Right atrium auricular region (tissue), 2 donors: ENCODE data around the gene EXOSC1. TPM values are rescaled to one million over a fixed set of nuclear protein-coding genes. Genes with fewer than 3 reads are reported as not detected.
A peak's percentile ranks its signal among the peaks of the same experiment; 100 is the strongest.
"Not testable (repeated sequence)": the region's sequence is repeated elsewhere in the genome, so short reads cannot be mapped to it uniquely, and the experiment has no call there.

Source experiments
- DNase-seq: peaks from one replicate; pipeline ENCODE4 v3.0.0-alpha.2; 2019; ENCODE audit warnings: low spot score
- H3K27ac ChIP-seq, 2 donors: fragments of 200-600 bp; sonication (generic); 1 replicate in 1 of 2; 2 replicates in 1 of 2; pipeline ENCODE4 v1.5.1; 2016 to 2019
- H3K27me3 ChIP-seq, 2 donors: fragments of 200-600 bp; sonication (generic); one replicate each; pipeline versions ENCODE4 v1.5.1 to v1.6.0; 2017 to 2019
- H3K36me3 ChIP-seq: fragments of 200-600 bp; sonication (generic); one replicate; pipeline ENCODE4 v1.5.1; 2016
- H3K4me1 ChIP-seq, 2 donors: fragments of 200-600 bp; sonication (generic); one replicate each; pipeline versions ENCODE4 v1.5.1 to v1.6.0; 2017 to 2019
- H3K4me3 ChIP-seq, 2 donors: fragments of 200-600 bp; sonication (generic); 1 replicate in 1 of 2; 2 replicates in 1 of 2; pipeline ENCODE4 v1.5.1; 2017 to 2019; ENCODE audit warnings: mild to moderate bottlenecking in 1 of 2, moderate library complexity in 1 of 2
- H3K9me3 ChIP-seq, 2 donors: fragments of 200-600 bp; sonication (generic); one replicate each; pipeline ENCODE4 v1.5.1; 2019
- CTCF ChIP-seq, 2 donors: fragments of 200-600 bp; sonication (generic); IDR thresholded peaks; one replicate each; pipeline ENCODE4 v1.5.1; 2019; ENCODE audit warnings: antibody characterized with exemption in 2 of 2
- total RNA-seq, 2 donors: library from RNA; depleted of rRNA; stranded (reverse); fragments of >200 nt; gene quantifications; one replicate each; pipeline ENCODE4 v1.1.0, GENCODE V29; 2016

The EXOSC1 gene
- total RNA-seq, 2 donors from 2014 or later, result 16.0 to 17.5 TPM

DNA sequence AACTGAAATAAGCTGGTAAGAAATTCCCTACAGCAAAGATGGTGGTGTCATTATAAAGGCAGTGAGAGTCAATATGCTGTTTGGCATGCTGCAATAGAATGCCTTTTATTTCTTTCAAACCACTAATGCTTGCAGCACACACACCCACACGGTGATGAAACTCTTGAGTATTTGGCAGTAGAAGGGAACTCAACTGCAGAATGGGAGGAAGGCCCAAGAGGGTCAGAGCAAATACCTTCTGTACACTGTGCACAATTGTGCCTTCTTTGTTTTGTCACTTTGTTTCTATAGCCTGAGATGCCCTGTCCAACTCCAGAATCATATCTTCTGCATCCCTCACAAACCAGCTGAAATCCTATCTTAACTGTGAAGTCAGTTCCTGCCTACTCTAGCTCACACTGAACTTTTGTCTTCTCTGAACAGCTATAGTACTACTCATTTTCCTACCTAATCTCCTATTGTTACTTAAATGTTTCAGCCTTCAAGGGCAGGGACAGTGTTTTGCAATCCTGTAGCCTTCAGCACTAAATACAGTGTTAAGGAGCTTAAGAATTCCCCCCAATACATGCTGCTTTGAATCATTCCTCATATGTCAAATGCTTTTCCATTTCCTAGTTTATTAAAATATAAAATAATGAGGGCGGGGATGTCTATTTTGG is 30.3 kb upstream of the EXOSC1 start:
- no peak overlapping the region for H3K4me3 ChIP-seq
- H3K27me3 ChIP-seq, result no peaks in the 10 kb centered on the region
- H3K36me3 ChIP-seq, result peaks cover 89% of the 10 kb centered on the region
- no peaks in the 10 kb centered on the region for H3K9me3 ChIP-seq
- no peak for TF ChIP-seq CTCF (IDR thresholded peaks at IDR 0.05)
- H3K27ac ChIP-seq, result no peak overlapping the region
- peak; percentile 16 for DNase-seq
- peaks cover 0 to 9% of the 10 kb centered on the region in 2 donors for H3K4me1 ChIP-seq

- H3K36me3 ChIP-seq, result peaks cover 89% of the 10 kb centered on the region
- no peaks in the 10 kb centered on the region for H3K27me3 ChIP-seq
- no peak for DNase-seq
- no peak overlapping the region for H3K4me3 ChIP-seq
- no peak for TF ChIP-seq CTCF (IDR thresholded peaks at IDR 0.05)
- no peak overlapping the region for H3K27ac ChIP-seq
- peaks cover 0 to 9% of the 10 kb centered on the region in 2 donors for H3K4me1 ChIP-seq
- H3K9me3 ChIP-seq, result no peaks in the 10 kb centered on the region
Observed at GRCh38 chr10:97474918-97475317, 29.1 kb upstream of the EXOSC1 start.

- H3K9me3 ChIP-seq, DNase-seq, H3K4me1 ChIP-seq, H3K27me3 ChIP-seq, H3K4me3 ChIP-seq, H3K27ac ChIP-seq: not testable (repeated sequence)
- H3K36me3 ChIP-seq, result peaks cover 98% of the 10 kb centered on the region
Observed at GRCh38 chr10:97468781-97469180, 23.0 kb upstream of the EXOSC1 start.

GRCh38 chr10:97468162-97468561 is 22.4 kb upstream of the EXOSC1 start:
- peaks cover 100% of the 10 kb centered on the region for H3K36me3 ChIP-seq
- no peak for DNase-seq
- H3K9me3 ChIP-seq, result no peaks in the 10 kb centered on the region
- H3K27ac ChIP-seq, result no peak overlapping the region
- H3K27me3 ChIP-seq, result no peaks in the 10 kb centered on the region
- no peak for TF ChIP-seq CTCF (IDR thresholded peaks at IDR 0.05)
- no peak overlapping the region for H3K4me3 ChIP-seq
- no peaks in the 10 kb centered on the region for H3K4me1 ChIP-seq

DNA sequence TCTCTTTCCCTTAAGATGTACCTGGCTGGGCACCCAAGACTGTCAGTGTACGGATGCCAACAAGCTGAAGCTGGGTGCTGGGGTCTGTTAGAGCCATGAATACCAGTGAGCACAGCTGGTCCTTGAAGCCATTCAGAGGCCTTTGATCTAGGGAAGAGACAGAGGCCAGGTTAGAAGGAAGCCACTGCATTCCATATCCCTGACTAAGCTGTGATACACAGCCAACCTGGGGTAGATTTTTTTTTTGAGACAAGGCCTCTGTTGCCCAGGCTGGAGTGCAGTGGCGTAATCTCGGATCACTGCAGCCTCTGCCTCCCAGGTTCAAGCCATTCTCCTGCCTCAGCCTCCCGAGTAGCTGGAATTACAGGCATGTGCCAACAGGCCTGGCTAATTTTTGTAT is 20.9 kb upstream of the EXOSC1 start:
- H3K27ac ChIP-seq, result no peak overlapping the region
- H3K9me3 ChIP-seq, result no peaks in the 10 kb centered on the region
- H3K27me3 ChIP-seq, result no peaks in the 10 kb centered on the region
- H3K4me1 ChIP-seq, result no peaks in the 10 kb centered on the region
- H3K4me3 ChIP-seq, result no peak overlapping the region
- no peak for TF ChIP-seq CTCF (IDR thresholded peaks at IDR 0.05)
- peaks cover 100% of the 10 kb centered on the region for H3K36me3 ChIP-seq
- DNase-seq, result no peak

DNA sequence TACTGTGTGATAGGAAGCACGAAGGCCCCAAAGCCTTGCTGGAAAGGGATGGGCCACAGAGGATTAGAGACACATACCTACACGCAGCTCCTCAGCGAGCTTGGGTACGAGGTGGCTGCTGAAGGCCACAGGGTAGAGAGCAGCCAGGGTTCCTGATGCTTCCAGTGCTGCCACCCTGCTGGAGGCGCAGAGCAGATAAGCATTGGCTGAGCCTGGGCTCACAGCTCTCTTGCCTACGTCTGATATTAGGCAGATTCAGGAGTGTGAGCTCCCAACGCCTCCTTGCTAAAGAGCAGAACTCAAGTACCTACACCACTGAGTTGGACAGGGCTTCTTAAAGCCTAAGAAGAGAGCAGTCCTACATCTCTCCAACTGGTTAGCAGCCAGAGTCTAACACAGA is 20.2 kb upstream of the EXOSC1 start:
- Histone ChIP-seq H3K4me1 (no peaks in the 10 kb centered on the region), H3K9me3 (no peaks in the 10 kb centered on the region), H3K4me3 (no peak overlapping the region), H3K27me3 (no peaks in the 10 kb centered on the region), H3K27ac (no peak overlapping the region), H3K36me3 (peaks cover 100% of the 10 kb centered on the region)
- TF ChIP-seq CTCF (IDR thresholded peaks at IDR 0.05), result no peak
- no peak for DNase-seq
